Skeletal muscle tissue (tissue), 4 donors: ENCODE data around the gene USP35. TPM values are rescaled to one million over a fixed set of nuclear protein-coding genes. Genes with fewer than 3 reads are reported as not detected.

Source experiments
- H3K27ac ChIP-seq: one replicate; pipeline ENCODE4 v1.7.0; 2013; ENCODE audit warnings: mild to moderate bottlenecking, low read depth, low read length, inconsistent platforms
- H3K27me3 ChIP-seq, 3 donors: one replicate each; pipeline ENCODE4 v1.7.0; 2013; ENCODE audit warnings: low read length in 3 of 3; ENCODE audit not compliant: control insufficient read depth in 3 of 3, insufficient read depth in 3 of 3
- H3K36me3 ChIP-seq, 3 donors: one replicate each; pipeline ENCODE4 v1.7.0; 2013; ENCODE audit warnings: low read length in 3 of 3; ENCODE audit not compliant: control insufficient read depth in 3 of 3, insufficient read depth in 3 of 3
- H3K4me1 ChIP-seq, 3 donors: one replicate each; pipeline ENCODE4 v1.7.0; 2013; ENCODE audit warnings: low read length in 3 of 3, mild to moderate bottlenecking in 3 of 3; ENCODE audit not compliant: control insufficient read depth in 3 of 3, insufficient read depth in 3 of 3
- H3K4me3 ChIP-seq, 3 donors: one replicate each; pipeline ENCODE4 v1.7.0; 2013; ENCODE audit warnings: low read length in 3 of 3
- H3K9ac ChIP-seq, 3 donors: one replicate each; pipeline ENCODE4 v1.7.0; 2013; ENCODE audit warnings: low read length in 3 of 3, mild to moderate bottlenecking in 3 of 3, moderate library complexity in 2 of 3, low read depth in 1 of 3
- H3K9me3 ChIP-seq, 3 donors: one replicate each; pipeline ENCODE4 v1.7.0; 2013; ENCODE audit warnings: low read length in 3 of 3; ENCODE audit not compliant: control insufficient read depth in 3 of 3
- total RNA-seq: library from RNA; depleted of rRNA; stranded (reverse); fragments of >200 nt; gene quantifications from one replicate; pipeline ENCODE4 v1.2.3, GENCODE V29; 2014
- donor health status: Osteomylitis.

Gene USP35
- total RNA-seq, 1 donor from 2014 or later: 4.7 TPM

DNA sequence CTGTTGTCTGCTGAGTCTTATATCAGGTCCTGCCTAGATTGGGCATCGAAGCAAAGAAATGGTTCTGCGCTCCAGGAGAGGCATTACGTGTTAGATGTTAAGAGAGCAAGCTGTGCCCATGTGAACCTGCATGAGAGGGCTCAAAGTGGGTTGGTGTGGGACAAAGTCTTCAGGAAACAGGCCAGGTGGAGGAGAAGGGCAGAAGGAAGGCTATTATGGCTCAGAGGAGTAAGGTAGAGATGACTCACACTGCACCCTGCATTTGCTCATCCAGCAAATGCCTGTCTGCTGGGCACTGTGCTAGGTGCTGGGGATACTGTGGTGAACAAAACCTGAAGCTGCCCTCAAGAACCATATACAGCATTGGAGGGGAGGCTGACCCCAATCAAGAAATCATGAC lies 5.8 kb downstream of the USP35 start:
- H3K27me3 ChIP-seq: no peaks in the 10 kb centered on the region
- H3K9ac ChIP-seq: no peak overlapping the region
- H3K9me3 ChIP-seq: no peaks in the 10 kb centered on the region
- no peak overlapping the region for H3K27ac ChIP-seq
- no peak overlapping the region for H3K4me3 ChIP-seq
- H3K36me3 ChIP-seq: peaks cover 0 to 18% (median 8%) of the 10 kb centered on the region in 3 donors
- peaks cover 31 to 34% (median 31%) of the 10 kb centered on the region in 3 donors for H3K4me1 ChIP-seq

DNA sequence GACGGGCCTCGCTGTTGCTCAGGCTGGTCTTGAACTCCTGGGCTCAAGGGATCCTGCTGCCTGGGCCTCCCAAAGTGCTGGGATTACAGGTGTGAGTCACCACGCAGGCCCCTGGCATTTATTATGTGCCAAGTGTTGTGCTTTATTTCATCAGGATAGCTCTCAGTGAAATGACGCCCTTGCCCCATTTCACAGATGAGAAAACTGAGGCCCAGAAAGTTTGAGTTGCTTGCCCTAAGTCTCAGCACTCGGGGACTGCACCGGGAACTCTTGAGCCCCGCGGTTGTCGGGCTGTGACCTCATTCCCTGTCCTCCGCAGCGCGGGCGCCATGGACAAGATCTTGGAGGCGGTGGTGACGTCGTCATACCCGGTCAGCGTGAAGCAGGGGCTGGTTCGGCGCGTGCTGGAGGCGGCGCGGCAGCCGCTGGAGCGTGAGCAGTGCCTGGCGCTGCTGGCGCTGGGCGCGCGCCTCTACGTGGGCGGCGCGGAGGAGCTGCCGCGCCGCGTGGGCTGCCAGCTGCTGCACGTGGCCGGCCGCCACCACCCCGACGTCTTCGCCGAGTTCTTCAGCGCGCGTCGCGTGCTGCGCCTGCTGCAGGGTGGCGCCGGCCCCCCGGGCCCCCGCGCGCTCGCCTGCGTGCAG lies 7.3 kb downstream of the USP35 start:
- H3K9me3 ChIP-seq: no peaks in the 10 kb centered on the region
- peaks cover 5 to 23% (median 15%) of the 10 kb centered on the region in 3 donors for H3K36me3 ChIP-seq
- H3K4me1 ChIP-seq: peaks cover 15 to 23% (median 18%) of the 10 kb centered on the region in 3 donors
- H3K27me3 ChIP-seq: no peaks in the 10 kb centered on the region
- no peak overlapping the region for H3K9ac ChIP-seq
- H3K4me3 ChIP-seq: no peak overlapping the region
- H3K27ac ChIP-seq: no peak overlapping the region

DNA sequence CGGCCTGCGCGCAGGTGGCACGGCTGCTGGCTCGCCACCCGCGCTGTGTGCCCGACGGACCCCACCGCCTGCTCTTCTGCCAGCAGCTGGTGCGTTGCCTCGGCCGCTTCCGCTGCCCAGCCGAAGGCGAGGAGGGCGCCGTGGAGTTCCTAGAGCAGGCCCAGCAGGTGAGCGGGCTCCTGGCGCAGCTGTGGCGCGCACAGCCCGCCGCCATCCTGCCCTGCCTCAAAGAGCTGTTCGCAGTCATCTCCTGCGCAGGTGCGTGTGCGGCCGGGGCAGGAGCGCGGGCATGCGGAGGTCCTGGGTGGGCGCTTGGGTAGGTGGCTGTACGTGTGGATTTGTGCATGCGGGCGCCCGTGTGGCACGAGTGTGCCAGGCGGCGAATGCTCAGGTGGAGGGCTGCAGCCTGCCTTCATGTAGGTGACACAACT lies 8.0 kb downstream of the USP35 start:
- peaks cover 10 to 25% (median 15%) of the 10 kb centered on the region in 3 donors for H3K36me3 ChIP-seq
- H3K4me3 ChIP-seq: no peak overlapping the region
- H3K27ac ChIP-seq: no peak overlapping the region
- H3K9me3 ChIP-seq: no peaks in the 10 kb centered on the region
- H3K9ac ChIP-seq: no peak overlapping the region
- peaks cover 10 to 20% (median 12%) of the 10 kb centered on the region in 3 donors for H3K4me1 ChIP-seq
- H3K27me3 ChIP-seq: no peaks in the 10 kb centered on the region

DNA sequence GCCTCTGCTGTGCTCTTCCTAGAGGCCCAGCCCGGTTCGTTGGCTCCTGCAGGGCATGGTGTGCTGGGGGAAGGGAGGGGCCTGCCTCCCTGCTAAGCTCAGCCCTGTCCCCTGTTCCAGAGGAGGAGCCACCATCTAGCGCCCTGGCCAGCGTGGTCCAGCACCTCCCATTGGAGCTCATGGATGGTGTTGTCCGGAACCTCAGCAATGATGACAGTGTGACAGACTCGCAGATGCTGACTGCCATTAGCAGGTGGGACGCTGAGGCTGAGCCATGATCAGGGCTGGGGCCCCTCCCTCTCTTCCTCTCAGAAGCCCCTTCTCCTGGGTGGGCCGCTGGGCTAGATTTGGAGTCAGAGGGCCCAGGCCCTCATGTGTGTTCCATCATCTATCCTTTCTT lies 9.1 kb downstream of the USP35 start:
- peaks cover 1 to 10% (median 1%) of the 10 kb centered on the region in 3 donors for H3K4me1 ChIP-seq
- H3K4me3 ChIP-seq: no peak overlapping the region
- H3K27me3 ChIP-seq: no peaks in the 10 kb centered on the region
- no peak overlapping the region for H3K27ac ChIP-seq
- peaks cover 10 to 28% (median 15%) of the 10 kb centered on the region in 3 donors for H3K36me3 ChIP-seq
- H3K9ac ChIP-seq: no peak overlapping the region
- H3K9me3 ChIP-seq: no peaks in the 10 kb centered on the region

DNA sequence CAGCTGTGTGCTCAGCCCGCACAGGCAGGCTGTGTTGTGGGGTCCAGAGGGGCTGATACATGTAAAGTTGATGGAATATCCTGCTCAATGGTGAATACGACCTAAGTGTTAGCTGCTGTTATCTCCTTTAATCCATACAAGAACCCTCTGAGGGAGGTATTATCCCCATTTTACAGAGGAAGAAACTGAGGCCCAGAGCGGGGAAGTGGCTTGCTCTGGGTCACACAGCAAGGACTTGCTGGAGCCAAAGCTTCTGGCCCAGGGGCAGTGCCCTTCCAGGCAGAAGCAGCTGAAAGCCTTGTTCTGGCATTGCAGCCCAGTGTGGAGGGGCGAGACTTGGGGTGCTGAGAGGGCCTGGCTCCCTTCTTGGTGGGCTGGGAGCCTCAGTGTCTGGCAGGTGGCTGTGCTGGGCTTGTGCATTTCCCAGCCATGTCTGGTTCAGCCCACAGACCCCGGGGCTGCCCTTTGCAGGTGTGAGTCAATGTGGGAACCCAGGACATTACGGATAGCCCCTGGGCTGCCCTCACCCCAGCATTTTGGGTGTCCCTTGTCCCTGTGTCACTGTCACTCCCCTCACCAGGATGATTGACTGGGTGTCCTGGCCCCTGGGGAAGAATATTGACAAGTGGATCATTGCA lies 10.4 kb downstream of the USP35 start:
- Histone ChIP-seq H3K27me3 (no peaks in the 10 kb centered on the region), H3K27ac (no peak overlapping the region), H3K36me3 (peaks cover 10 to 32% (median 18%) of the 10 kb centered on the region in 3 donors), H3K4me3 (no peak overlapping the region), H3K4me1 (peaks cover 0 to 10% (median 0%) of the 10 kb centered on the region in 3 donors), H3K9ac (no peak overlapping the region), H3K9me3 (no peaks in the 10 kb centered on the region)

DNA sequence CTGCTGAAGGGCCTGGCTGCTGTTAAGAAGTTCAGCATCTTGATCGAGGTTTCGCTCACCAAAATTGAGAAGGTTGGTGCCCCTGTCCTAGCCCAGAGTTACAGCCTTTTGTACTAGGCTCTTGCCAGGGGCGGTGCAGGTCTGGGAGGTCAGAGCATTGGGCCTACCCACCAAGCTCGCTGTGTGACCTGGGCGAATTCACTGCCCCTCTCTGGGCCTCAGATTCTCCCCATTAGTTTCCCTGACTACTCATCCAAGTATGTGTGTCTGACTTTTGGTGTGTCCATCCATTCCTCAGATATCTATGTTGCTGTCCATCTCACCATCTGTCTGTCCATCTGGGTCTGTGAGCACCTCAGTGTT lies 10.9 kb downstream of the USP35 start:
- Histone ChIP-seq H3K4me3 (no peak overlapping the region), H3K9me3 (no peaks in the 10 kb centered on the region), H3K9ac (no peak overlapping the region), H3K27me3 (no peaks in the 10 kb centered on the region), H3K4me1 (peaks cover 0 to 10% (median 0%) of the 10 kb centered on the region in 3 donors), H3K27ac (no peak overlapping the region), H3K36me3 (peaks cover 10 to 35% (median 18%) of the 10 kb centered on the region in 3 donors)

DNA sequence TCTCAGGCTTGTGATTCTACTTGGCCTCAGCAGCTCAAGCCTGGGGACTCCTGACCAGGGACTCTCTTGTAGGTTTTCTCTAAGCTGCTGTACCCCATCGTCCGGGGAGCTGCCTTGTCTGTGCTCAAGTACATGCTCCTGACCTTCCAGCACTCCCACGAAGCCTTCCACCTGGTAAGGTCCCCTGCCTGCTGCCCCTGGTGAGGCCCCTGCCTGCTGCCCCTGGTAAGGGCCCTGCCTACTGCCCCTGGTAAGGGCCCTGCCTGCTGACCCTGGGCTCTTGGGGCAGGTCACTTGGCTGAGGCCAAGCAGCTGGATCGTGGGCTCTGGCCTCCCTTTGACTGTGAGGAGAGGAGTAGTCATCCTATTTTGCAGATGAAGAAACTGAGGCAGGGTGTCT lies 11.3 kb downstream of the USP35 start:
- peaks cover 12 to 35% (median 18%) of the 10 kb centered on the region in 3 donors for H3K36me3 ChIP-seq
- H3K4me3 ChIP-seq: no peak overlapping the region
- H3K27ac ChIP-seq: no peak overlapping the region
- H3K9ac ChIP-seq: no peak overlapping the region
- H3K27me3 ChIP-seq: no peaks in the 10 kb centered on the region
- H3K9me3 ChIP-seq: no peaks in the 10 kb centered on the region
- H3K4me1 ChIP-seq: peaks cover 0 to 10% (median 0%) of the 10 kb centered on the region in 3 donors

DNA sequence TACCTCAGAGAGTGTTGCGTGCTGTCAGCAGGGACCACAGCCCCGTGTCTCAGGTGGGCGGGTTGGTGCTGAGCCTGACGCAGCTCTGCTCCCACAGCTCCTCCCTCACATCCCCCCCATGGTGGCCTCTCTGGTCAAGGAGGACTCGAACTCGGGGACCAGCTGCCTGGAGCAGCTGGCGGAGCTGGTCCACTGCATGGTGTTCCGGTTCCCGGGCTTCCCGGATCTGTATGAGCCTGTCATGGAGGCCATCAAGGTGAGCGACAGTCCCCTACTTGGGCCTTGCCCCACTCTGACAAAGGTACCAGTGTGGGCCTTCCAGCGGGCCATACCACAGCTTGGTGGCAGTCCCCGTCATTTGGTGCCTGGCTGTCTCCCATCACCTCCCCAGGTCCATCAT lies 11.8 kb downstream of the USP35 start:
- H3K27ac ChIP-seq: no peak overlapping the region
- peaks cover 15 to 38% (median 17%) of the 10 kb centered on the region in 3 donors for H3K36me3 ChIP-seq

DNA sequence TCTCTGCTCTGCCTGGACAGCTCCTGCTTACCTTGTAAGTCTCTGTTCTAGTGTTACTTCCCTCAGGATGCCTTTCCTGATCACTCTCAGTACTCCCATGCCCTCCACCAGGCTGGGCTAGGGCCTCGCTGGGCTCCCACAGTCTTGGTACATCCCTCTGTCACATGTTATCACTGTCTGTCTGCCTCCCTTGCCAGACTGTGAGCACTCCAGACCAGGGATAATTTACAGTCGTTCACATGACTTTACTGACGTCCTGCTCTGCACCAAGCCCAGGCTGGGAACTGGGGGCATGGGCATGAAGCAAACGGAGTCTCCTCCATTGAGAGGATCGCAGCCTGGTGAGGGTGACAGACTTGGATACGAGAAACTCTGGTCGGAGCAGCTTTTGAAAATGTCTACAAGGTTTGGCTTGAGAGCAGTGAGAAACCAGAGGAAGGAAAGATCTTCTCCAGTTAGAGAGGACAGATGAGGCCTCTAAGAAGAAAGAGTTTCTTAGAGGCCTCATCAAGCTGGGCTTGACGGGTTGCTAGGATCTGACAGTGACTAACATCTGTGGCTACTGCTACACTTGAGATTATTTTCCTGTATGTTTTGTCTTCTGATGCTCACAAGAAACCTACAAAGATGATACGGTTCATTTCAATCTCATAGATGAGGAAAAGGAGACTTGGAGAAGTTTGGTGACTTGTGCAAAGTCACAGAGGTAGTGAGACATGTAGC lies 12.5 kb downstream of the USP35 start:
- H3K4me3 ChIP-seq: no peak overlapping the region
- H3K27me3 ChIP-seq: no peaks in the 10 kb centered on the region
- H3K4me1 ChIP-seq: peaks cover 0 to 10% (median 0%) of the 10 kb centered on the region in 3 donors
- H3K9me3 ChIP-seq: no peaks in the 10 kb centered on the region
- peaks cover 19 to 44% (median 20%) of the 10 kb centered on the region in 3 donors for H3K36me3 ChIP-seq
- H3K27ac ChIP-seq: no peak overlapping the region
- H3K9ac ChIP-seq: peak overlapping the region in 1 of 3 donors; percentile 54

More for the DNA sequence above, 11.8 kb downstream of the USP35 start:
- Histone ChIP-seq H3K9me3 (no peaks in the 10 kb centered on the region), H3K27me3 (no peaks in the 10 kb centered on the region), H3K4me3 (no peak overlapping the region), H3K9ac (peak overlapping the region in 1 of 3 donors; percentile 54), H3K4me1 (peaks cover 0 to 10% (median 0%) of the 10 kb centered on the region in 3 donors)
